Measurements from ENCODE around the gene RAB40B.

Gene RAB40B

DNA sequence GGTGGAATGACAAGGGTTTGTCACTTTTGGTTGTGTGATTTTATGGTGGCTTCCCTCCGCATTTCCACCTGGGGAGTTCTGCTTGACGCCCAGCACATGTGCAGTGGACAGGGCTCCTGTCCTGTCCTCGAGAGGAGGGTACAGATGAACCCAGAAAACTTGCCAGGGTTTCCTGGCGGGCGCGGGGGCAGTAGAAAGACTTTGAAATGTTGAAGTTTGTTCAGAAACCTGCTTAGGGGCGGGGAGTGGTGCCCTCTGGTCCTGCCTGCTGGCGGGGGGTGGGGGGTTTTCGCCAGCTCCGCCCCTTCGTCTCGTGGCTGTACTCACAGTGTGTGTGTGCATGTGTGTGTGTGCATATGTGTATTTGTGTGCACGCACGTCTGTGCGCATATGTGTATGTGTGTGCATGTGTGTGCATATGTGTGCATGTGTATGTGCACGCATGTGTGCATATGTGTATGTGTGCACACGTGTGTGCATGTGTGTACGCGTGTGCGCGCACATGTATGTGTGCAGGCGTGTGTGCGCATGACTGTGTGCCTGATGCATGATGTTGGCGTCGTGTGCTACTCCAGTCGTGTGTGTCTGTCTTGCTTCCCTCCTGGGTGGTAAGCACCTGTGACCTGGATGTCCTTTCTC lies 24.8 kb upstream of the RAB40B start:
- Mint-ChIP-seq H3K27ac (no peak overlapping the region), H3K27me3 (no peaks in the 10 kb centered on the region), H3K9me3 (no peaks in the 10 kb centered on the region), H3K4me1 (peaks cover 4% of the 10 kb centered on the region), H3K4me3 (no peak overlapping the region), H3K36me3 (peaks cover 10% of the 10 kb centered on the region)

GRCh38 chr17:82722341-82723013 lies 24.0 kb upstream of the RAB40B start:
- Mint-ChIP-seq H3K4me1 (peaks cover 12% of the 10 kb centered on the region), H3K36me3 (peaks cover 6% of the 10 kb centered on the region), H3K4me3 (no peak overlapping the region), H3K27ac (no peak overlapping the region), H3K27me3 (no peaks in the 10 kb centered on the region), H3K9me3 (no peaks in the 10 kb centered on the region)

- Mint-ChIP-seq H3K36me3 (peaks cover 5% of the 10 kb centered on the region), H3K4me1 (peaks cover 17% of the 10 kb centered on the region), H3K9me3 (no peaks in the 10 kb centered on the region), H3K4me3 (no peak overlapping the region), H3K27me3 (no peaks in the 10 kb centered on the region), H3K27ac (no peak overlapping the region)
These were observed 21.7 kb upstream of the RAB40B start for GRCh38 chr17:82720204-82720603.

- Mint-ChIP-seq H3K4me1 (peaks cover 17% of the 10 kb centered on the region), H3K4me3 (peak overlapping the region; percentile 39), H3K9me3 (no peaks in the 10 kb centered on the region), H3K27me3 (no peaks in the 10 kb centered on the region), H3K36me3 (peaks cover 5% of the 10 kb centered on the region), H3K27ac (no peak overlapping the region)
These were observed 20.6 kb upstream of the RAB40B start for GRCh38 chr17:82718986-82719685.

GRCh38 chr17:82716203-82717010 lies 17.9 kb upstream of the RAB40B start, which contains the start of gene FN3KRP:
FN3KRP (plus strand) TSS chr17:82716706; CDS start chr17:82716756, 50 bp downstream.
- Mint-ChIP-seq H3K27me3 (no peaks in the 10 kb centered on the region), H3K4me3 (peak within 1 kb of the TSS; percentile 95), H3K36me3 (no peaks in the 10 kb centered on the region), H3K4me1 (peaks cover 17% of the 10 kb centered on the region), H3K27ac (peak within 1 kb of the TSS; percentile 91), H3K9me3 (no peaks in the 10 kb centered on the region)

- Mint-ChIP-seq H3K27me3 (no peaks in the 10 kb centered on the region), H3K4me3 (no peak overlapping the region), H3K4me1 (peaks cover 12% of the 10 kb centered on the region), H3K9me3 (no peaks in the 10 kb centered on the region), H3K36me3 (no peaks in the 10 kb centered on the region), H3K27ac (no peak overlapping the region)
These were observed 14.7 kb upstream of the RAB40B start for GRCh38 chr17:82713071-82713723.

DNA sequence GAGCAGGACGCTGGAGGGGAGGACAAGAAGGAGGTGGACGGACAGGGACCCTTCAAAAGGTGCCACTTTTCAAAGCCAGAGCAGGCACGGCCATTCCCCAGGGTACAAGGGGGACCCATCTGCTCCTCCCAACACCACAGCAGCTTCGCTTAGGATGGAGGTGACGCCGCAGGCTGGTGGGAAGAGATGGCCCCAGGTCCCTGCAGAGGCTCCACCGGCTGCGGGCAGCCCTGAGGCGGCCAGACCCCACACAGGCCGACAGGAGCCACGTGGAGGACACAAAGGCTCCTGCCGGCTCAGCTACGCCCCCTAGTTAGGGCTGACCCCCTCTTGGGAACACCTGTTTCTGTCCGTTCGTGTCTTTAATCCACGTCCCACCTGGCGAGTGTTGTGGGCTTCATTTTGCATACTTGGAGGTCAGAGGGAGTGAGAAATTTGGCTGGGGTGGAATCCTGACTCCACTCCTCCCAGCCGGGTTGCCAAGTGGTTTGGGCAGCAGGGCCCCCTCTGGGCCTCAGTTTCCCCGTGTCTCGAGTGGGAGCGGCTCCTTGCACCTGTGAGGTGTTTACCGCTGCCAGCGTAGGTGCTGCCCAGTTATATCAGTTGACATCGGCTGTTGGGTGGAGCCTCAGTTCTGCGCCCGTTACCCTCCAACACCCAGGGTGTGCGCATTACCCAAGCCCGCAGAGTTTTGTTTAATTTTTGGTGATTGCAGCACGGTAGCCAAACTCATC lies 12.2 kb upstream of the RAB40B start:
- H3K27ac Mint-ChIP-seq = no peak overlapping the region
- no peaks in the 10 kb centered on the region for H3K9me3 Mint-ChIP-seq
- H3K4me1 Mint-ChIP-seq = peaks cover 2% of the 10 kb centered on the region
- H3K27me3 Mint-ChIP-seq = no peaks in the 10 kb centered on the region
- H3K4me3 Mint-ChIP-seq = no peak overlapping the region
- H3K36me3 Mint-ChIP-seq = no peaks in the 10 kb centered on the region

DNA sequence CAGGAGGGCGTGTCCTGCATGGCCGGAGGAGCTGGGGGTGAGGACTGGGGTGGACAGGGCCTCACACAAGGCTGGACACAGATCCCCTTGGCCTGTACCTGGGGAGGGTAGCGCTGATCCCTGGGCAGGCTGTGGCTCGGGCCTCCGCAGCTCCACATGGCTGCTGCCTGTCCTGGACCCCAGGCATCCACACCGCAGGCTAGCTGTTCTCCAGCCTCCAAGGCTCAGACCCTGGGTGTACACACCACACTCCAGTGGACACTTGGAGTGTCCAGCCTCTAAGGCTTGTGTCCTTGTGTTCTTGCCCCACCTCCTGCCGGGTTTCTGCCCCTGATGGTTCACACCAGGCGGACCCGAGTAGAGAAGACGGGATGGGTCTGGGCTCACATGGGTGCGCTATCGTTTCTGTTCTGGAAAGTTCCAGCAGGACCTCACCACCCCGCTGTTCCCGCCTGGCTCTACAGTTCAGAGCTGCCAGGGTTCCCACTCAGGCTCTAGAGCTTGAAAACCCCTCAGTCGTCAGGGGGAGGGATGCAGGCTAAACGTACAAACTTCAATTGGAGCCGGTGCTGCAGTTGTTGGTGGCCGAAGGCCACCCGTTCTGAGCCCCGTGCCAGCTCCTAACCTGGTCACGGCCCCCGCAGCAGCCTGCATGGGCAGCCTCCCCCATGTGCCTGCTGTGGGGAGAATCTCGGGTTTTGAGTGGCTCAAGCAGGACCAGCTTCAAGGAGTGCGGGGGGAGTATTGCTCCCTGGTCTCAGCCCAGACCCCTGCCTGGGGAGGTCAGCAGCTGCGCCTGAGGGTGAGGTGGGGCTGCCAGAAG lies 11.4 kb upstream of the RAB40B start:
- Mint-ChIP-seq H3K9me3 (no peaks in the 10 kb centered on the region), H3K27me3 (no peaks in the 10 kb centered on the region), H3K4me3 (no peak overlapping the region), H3K4me1 (no peaks in the 10 kb centered on the region), H3K36me3 (no peaks in the 10 kb centered on the region), H3K27ac (no peak overlapping the region)

- Mint-ChIP-seq H3K9me3 (no peaks in the 10 kb centered on the region), H3K27ac (no peak overlapping the region), H3K36me3 (no peaks in the 10 kb centered on the region), H3K4me3 (no peak overlapping the region), H3K27me3 (no peaks in the 10 kb centered on the region), H3K4me1 (no peaks in the 10 kb centered on the region)
These were observed 10.7 kb upstream of the RAB40B start for GRCh38 chr17:82709024-82709675.

- Mint-ChIP-seq H3K4me1 (no peaks in the 10 kb centered on the region), H3K36me3 (no peaks in the 10 kb centered on the region), H3K27ac (no peak overlapping the region), H3K27me3 (no peaks in the 10 kb centered on the region), H3K4me3 (no peak overlapping the region), H3K9me3 (no peaks in the 10 kb centered on the region)
These were observed 7.3 kb upstream of the RAB40B start for GRCh38 chr17:82705756-82706155.

- Mint-ChIP-seq H3K27ac (no peak overlapping the region), H3K27me3 (no peaks in the 10 kb centered on the region), H3K36me3 (no peaks in the 10 kb centered on the region)
These were observed 6.4 kb upstream of the RAB40B start for GRCh38 chr17:82704886-82705285.

DNA sequence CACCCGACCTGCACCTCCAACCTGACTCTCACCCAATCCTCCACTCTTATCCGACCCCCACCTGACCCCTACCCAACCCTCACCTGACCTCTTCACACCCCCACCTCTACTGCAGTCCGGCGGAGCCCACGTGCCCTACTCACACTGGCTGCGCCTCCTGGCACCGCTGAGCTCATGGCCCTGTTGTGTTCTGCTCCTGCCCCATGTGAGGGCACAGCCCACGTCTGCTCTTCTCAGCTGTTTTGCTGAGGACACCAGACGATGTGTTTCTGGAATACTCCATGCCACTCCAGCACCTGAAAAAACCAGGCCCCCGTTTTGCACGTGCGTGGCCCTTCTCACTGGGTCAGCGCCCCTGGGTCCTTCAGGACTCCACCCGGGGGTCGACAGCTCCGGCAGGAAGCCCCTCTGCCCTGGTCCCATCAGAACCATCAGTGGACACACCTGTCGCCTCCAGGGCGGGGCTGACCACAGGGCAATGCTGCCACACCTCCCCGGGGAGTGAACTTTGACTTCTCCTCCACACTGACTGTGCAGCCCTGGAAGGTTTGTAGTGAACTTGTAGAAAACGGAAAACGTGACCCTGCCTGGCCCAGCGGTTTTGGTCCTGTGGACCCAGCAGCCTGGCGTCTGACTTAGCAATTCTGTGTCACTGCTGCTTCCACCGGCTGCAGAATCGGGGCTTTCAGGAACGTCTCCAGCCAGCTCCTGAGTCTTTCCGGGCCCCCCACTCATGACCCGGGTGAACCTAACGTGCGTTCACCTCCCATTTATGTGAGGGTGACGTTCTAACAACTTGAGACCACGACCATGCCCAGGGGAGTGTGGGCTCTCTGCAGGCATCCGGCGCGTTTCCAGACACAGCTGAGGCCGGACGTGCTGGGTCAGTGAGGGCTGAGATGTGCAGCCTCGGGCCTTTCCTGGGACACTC lies 5.7 kb upstream of the RAB40B start:
- Mint-ChIP-seq H3K4me1 (peaks cover 2% of the 10 kb centered on the region), H3K27me3 (no peaks in the 10 kb centered on the region), H3K27ac (no peak overlapping the region), H3K4me3 (no peak overlapping the region), H3K9me3 (no peaks in the 10 kb centered on the region), H3K36me3 (no peaks in the 10 kb centered on the region)

More at GRCh38 chr17:82704886-82705285, 6.4 kb upstream of the RAB40B start:
- no peaks in the 10 kb centered on the region for H3K9me3 Mint-ChIP-seq
- H3K4me3 Mint-ChIP-seq = no peak overlapping the region
- no peaks in the 10 kb centered on the region for H3K4me1 Mint-ChIP-seq

Data from activated naive CD4-positive, alpha-beta T cell treated with anti-CD3 and anti-CD28 coated beads, Interleukin-2, amount 50 U/mL, for 24 hours (primary cell).